GM18868 (cell line): ENCODE measurements around the gene KRT76.
"Not testable (repeated sequence)": the region's sequence is repeated elsewhere in the genome, so short reads cannot be mapped to it uniquely, and the experiment has no call there.

Experiments
- ATAC-seq: cut with Tn5 transposase; IDR thresholded peaks from one replicate; pipeline ENCODE4 v1.9.1; 2021; ENCODE audit warnings: mild to moderate bottlenecking, moderate library complexity; ENCODE audit not compliant: unreplicated experiment

Gene KRT76

GRCh38 chr12:52765702-52766101, 11.4 kb downstream of the KRT76 start:
- ATAC-seq, result no peak

DNA sequence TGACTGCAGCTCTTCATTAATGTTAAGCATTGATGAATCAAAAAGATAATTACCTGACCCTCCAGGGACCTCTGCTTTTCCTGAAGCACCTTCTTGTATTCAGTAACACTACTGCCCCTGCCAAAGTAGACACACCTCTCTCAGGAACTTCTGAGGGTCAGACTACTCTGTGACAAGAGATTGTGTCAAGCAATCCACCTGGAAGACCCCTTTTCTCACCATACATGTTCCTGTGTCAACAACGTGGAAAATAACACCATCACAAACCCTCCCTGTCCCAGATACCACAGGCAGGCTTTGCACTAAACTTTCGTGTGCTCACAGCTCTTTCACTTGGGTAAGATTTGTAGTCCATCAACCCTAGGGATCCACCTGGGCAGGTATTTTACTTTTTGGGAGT, 13.2 kb downstream of the KRT76 start:
- ATAC-seq, result no peak

DNA sequence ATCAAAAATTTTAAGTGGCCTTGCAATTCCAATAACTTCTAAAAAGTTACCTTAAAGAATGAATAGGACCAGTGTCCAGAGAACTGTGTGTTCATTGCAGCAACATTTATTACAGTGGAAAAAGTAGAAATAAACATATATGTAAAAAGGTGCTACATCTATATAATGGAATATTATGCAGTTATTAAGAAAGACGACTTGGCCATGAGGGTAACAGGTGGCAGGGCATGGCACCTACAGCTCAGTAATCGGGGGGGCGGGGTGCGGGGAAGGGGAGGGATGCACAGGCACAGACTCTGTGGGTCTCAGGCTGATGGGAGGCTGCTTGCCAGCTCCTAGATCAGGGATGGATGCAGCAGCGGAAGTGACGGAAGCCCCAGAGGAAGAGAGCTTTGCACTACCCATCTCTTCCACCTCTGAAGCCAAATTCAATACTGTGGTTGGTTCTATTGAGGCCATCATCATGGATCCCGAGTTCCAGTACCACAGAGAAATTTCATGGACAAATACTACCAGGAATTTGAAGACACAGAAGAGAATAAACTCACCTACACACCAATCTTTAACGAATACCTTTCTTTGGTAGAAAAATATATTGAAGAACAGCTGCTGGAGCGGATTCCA, 14.0 kb downstream of the KRT76 start:
- no peak for ATAC-seq

- no peak for ATAC-seq
Measured at GRCh38 chr12:52761802-52762201, 15.3 kb downstream of the KRT76 start.

- ATAC-seq, result not testable (repeated sequence)
Measured at GRCh38 chr12:52761218-52761617, 15.9 kb downstream of the KRT76 start.

DNA sequence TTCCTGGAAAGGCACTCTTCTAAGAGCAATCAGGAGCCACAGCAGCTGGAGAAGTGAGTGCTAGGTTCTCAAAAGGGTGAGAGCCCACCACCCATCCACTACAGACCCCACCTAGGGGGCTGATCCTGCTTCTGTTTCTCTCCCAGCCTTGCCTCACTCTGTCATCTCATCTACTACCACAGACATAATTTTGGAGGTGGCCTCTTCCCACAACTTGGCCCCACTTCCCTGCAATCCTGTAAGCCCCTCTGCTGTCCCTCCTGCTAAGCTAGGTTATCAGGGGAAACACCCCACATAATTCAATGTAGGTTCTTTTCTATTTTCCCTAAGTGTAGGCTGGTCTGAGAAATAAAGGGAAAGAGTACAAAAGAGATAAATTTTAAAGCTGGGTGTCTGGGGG, 16.5 kb downstream of the KRT76 start:
- ATAC-seq, result no peak

DNA sequence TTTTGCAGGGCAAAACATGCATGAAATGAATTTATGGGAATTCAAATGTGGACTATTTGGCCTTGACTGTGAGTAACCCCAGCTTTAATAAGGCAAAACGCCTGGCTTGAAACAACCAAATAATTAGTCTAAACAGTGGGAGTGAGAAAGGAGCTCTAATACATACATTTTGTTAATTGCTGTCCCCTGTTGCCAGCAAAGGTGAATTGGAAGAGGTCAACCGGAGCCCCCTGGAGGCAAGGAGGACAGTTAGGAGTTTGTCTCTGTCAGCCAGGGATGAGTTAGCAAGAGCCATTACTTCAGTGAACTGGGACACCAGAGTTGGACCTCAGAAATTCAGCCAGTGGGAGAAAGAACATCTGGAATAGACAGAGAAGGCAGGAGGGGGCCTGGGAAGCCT, 17.4 kb downstream of the KRT76 start:
- ATAC-seq, result no peak

DNA sequence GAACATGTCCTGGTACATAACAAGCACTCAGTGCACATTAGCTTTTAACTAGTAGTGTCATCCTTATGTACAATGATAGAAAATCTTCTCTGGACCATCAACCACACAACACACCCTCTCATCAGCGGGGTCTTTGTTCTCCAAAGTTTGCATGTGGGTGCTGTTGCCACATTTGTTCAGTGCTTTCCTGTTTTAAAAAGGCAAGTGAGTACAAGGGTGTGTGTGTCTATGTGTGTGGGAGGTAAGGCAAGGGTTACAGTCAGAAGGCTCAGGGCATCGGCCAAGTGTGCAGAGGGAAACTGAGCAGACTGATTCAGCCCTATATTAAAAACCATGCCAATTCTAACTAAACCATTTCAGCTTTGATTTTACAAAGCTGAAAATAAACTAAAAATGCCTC, 17.9 kb downstream of the KRT76 start:
- ATAC-seq, result no peak

- ATAC-seq, result no peak
Measured at GRCh38 chr12:52757449-52758176, 19.5 kb downstream of the KRT76 start.

DNA sequence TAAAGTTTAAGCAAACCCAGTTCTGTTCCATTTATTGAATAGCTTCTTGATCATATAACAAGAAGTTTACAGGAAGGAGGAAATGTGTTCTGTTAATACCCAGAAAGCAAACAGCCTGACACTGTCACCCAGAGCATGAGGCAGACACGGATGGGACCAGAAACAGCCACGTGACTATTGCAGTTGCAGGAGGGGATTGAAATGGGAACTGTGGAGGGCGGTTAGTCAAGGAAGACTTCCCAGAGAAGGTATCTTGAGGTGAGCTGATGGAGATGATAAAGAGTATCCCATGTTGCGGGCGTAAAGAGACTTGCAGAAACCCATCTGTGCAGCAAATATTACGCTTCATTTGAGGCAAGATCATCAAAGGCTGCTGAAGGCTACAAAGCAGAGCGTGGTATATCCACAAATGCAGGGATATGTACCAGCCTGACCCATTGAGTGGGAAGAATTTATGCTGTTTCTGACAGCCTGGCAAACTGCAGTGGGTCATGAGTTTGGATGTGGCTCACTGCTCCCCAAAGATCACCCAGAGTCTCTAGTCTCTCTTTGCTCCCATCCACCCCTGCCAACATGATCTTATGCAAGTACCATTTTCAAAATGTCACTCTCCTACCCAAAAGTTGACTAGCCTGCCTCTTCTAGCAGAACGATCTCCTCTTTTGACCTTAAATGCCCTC, 20.7 kb downstream of the KRT76 start:
- no peak for ATAC-seq

GRCh38 chr12:52755533-52755932, 21.6 kb downstream of the KRT76 start:
- no peak for ATAC-seq

GRCh38 chr12:52754135-52754534, 23.0 kb downstream of the KRT76 start:
- no peak for ATAC-seq

DNA sequence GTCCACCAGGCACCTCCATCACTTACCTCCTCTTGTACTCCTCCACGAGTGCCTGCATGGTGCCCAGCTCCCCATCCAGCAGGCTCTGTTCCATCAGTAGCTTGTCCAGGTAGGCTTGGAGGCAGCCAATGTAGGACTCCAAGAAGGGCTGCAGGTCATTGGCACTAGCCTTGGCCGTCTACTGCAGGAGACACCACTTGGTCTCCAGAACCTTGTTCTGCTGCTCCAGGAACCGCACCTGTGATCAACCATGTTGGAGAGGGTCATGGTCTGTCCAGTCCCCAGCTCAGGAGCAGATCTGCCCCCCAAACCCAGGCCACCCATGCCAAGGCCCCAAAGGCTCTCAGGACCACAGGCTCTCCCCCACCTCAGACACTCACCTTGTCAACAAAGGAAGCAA, 23.9 kb downstream of the KRT76 start:
- no peak for ATAC-seq

DNA sequence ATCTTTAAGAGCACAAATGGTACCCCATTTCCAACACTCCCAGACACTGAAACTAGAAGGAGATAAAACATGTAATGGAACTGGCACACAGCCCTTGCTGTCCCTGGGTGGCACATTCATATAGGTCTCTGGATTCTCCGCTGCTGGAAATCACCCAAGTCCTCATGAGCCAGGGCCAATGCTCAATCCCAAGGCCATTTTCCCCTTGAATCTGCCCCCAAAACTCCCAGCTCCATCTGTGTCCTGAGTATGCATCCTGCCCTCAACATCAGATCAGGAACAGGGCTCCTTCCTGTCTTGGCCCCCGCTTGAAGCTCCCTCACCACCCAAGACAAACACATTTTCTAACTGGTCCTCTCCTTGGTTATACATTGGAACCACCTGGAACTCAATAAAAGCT, 24.6 kb downstream of the KRT76 start:
- ATAC-seq, result no peak

- no peak for ATAC-seq
Measured at GRCh38 chr12:52751795-52752194, 25.4 kb downstream of the KRT76 start.

DNA sequence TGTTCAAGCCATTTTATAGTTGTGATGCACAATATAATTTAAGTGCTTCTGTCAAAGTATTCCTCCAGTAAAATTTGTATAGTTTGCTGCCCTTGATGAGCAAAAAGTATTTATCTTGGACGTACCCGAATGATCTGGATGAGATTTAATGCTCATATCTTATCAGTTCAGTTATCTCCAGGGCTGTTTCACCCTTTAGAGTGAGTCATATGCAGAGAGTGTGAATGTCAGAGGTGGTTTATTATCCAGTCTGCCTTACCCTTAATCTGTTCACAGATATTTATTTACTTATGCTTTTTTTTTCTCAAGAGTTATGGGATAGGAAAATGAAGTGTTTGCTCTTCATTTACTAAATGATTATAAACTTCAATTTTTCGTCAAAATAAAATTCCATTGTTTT, 26.6 kb downstream of the KRT76 start:
- not testable (repeated sequence) for ATAC-seq

DNA sequence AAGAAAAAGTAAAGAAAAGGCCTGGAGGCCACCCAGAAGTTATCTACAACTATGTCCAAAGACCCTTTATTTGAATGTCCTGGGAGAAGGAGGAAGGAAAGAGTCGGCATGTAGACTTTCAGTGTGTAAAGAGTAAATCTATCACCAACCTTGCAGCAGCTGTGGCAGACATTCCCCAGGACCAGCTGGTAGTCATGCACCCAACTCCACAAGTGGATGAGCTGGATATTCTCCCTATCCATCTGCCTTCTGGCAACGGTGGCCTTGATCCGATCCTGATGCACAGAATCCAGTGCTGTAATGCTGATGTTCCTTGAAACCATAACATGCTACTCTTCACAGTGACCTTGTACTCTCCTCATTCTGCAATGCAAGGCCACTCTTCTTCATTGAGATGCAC, 27.3 kb downstream of the KRT76 start:
- no peak for ATAC-seq

- no peak for ATAC-seq
Measured at GRCh38 chr12:52748578-52748977, 28.6 kb downstream of the KRT76 start.

DNA sequence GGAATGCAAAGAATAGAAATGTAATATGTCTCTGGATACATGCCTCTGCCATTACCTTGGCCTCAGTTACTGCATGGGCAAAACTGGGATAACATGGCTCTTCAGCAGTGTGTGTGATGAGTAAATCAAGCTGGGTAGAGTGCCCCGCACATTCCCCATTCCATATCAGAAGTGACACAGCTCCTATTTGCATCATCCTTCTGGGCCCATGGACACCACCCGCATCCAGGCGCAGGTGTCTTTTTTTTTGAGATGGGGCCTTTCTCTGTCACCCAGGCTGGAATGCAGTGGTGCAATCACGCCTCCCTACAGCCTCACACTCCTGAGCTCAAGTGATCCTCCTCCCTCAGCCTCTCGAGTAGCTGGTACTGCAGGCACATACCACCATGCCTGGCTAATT, 31.6 kb downstream of the KRT76 start:
- ATAC-seq, result no peak

GRCh38 chr12:52744493-52745156, 32.5 kb downstream of the KRT76 start:
- ATAC-seq, result no peak

GRCh38 chr12:52742822-52743457, 34.2 kb downstream of the KRT76 start:
- ATAC-seq, result no peak
